Erythroblast (primary cell): ENCODE results near the gene ICAM1.

Experiments used
- DNase-seq, 2 experiments: peaks; one replicate each; lab custom pipeline; 2025; lab: John Stamatoyannopoulos, UW
- GATA1 ChIP-seq: IDR thresholded peaks from 2 replicates; pipeline ENCODE4 v1.6.1; 2011; ENCODE audit warnings: low read depth, mild to moderate bottlenecking, control low read depth, low read length, moderate library complexity
- POLR2A ChIP-seq: IDR thresholded peaks from 2 replicates; pipeline ENCODE4 v1.6.1; 2011; ENCODE audit warnings: mild to moderate bottlenecking, low read length

The ICAM1 gene

GRCh38 chr19:10306327-10306726 lies 35.4 kb downstream of the ICAM1 start:
- TF ChIP-seq POLR2A (no peak), GATA1 (no peak)
- no peak for DNase-seq

DNA sequence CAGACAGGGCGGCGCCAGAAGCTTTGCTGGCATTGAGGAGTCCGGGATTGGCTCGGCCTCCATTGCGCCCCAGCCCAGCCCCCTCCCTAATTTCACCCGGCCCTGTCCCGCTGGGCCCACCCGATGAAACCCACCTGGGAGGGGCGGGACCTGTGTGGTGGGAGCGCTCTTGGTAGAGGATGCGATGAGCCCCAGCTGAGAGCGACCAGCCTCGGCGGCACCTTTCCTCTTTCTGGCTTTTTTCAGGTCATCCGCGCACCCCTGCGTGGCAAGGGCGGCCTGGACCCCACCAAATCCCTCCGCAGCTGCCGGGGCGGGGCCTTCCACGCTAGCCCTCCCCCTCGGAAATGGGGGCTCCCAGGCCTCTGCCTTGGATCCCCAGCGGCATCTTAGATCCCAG lies 38.5 kb downstream of the ICAM1 start, which contains the start of gene ZGLP1:
ZGLP1 (minus strand) TSS at position 393 of the 400 bp plus-strand sequence.
- TF ChIP-seq POLR2A: no peak
- no peak for TF ChIP-seq GATA1

GRCh38 chr19:10315335-10316214 lies 44.7 kb downstream of the ICAM1 start, which contains the start of gene FDX2:
Gene FDX2, minus strand, starts transcription at chr19:10316015. Its CDS starts 19 bp downstream, at chr19:10315996.
- TF ChIP-seq POLR2A (peak; percentile 45), GATA1 (no peak)

More for the DNA sequence above, 38.5 kb downstream of the ICAM1 start, which contains the start of gene ZGLP1:
- DNase-seq: no peak

DNA sequence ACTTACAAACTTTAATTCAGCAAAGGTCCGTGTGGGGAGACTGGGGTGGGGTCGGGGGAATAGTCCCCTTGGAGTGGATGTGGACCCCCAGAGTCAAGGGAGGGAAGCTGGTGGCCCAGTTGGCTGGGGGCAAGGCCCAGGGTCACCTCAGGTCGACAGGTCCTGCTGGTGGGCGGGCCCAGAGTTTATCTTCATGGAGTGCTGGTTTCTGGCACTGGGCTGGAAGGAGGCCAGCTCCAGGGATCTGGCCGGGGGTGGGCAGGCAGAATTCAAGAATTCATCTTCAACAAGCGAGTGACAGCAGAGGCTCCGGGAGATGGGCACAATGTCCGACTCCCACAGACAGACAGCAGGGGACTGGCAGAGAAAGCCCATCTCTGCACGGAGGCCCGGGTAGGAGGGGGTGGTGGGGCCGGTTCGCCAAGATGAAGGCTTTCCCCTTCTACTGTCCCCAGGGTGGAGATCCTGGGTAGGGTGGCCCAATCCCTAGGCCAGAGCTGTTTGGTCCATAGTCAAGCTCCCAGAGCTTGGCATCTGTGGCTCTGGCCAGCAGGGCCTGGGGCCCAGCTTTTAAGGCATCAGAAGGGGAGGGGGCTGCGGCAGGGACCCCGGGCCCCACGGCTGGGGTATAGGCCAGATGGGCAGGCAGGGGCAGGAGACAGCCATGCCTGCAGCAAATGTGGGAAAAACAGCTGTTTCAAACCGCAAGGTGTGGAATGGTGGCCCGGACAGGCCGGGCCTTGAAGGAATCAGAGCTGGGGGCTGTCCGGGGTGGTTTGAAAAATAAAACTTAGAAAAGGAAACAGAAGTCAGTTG lies 45.5 kb downstream of the ICAM1 start:
- DNase-seq: peak; percentile 82 to 83
- TF ChIP-seq POLR2A: no peak
- no peak for TF ChIP-seq GATA1

More at GRCh38 chr19:10315335-10316214, 44.7 kb downstream of the ICAM1 start, which contains the start of gene FDX2:
- DNase-seq: peak; percentile 85 to 91

DNA sequence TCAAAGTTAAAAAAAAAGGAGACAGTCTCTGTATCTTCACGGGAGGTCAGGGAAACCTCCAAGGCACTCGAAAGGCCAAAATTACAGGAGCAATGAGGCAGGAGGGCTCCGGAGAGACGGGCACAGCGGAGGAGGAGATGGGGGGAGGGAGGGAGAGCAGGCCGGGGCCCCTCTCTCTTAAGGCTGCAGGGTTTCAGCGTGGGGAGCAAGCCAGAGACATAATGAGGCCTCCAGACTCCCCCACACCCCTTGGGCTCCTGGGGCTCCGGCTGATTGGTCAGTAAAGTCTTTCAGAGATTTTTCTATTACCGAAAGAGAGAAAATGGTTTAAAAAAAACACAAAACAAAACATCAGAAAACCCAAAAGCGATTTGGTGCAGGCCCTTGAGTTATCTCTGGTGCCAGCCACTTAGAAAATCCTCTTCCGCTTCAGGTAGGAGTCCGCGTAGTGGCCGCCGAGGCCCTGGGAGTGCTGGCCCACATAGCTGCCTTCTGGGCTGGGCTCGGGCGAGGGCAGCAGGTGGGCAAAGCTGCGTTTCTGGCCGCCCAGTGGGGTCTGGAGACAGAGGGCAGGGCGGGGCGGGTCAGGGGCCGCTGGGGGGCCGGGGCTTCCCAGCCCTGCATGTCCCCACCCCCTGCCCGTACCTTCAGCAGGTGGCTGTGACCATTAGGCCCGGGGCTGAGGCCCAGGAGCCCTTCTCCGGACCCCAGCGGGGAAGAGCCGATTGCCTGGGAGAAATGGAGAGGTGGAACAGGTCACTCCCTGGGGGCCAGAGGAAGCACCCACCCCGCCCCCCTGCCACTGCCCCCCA lies 46.3 kb downstream of the ICAM1 start:
- DNase-seq: no peak
- TF ChIP-seq GATA1 (no peak), POLR2A (no peak)

DNA sequence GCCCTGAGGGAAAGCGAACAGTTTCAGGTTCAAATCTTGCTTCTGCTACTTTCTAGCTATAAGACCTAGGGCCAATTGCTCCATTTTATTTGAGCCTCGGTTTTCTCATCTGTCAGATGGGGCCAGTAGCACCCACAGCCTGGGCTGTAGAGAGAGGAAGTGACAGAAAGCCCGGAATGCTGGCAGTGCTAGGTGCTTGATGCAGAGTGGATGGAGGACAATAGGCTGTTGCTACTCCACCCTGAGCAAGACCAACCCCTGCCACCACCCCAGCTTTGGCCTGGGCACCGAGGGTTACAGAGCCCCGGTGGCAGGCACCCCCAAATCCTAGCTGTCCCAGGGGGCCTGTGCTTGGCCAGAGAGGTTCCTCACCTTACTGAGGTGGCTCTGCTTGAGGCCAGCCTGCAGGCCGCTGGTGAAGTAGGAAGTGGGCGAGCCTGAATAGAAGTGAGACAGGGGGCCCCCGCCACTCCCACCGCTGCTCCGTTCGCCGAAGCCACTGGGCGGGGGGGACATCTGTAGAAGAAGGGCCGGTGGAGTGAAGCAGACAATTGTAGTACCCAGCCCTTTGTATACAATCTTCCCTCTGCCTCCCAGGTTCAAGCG lies 47.0 kb downstream of the ICAM1 start:
- no peak for TF ChIP-seq POLR2A
- no peak for TF ChIP-seq GATA1
- no peak for DNase-seq

DNA sequence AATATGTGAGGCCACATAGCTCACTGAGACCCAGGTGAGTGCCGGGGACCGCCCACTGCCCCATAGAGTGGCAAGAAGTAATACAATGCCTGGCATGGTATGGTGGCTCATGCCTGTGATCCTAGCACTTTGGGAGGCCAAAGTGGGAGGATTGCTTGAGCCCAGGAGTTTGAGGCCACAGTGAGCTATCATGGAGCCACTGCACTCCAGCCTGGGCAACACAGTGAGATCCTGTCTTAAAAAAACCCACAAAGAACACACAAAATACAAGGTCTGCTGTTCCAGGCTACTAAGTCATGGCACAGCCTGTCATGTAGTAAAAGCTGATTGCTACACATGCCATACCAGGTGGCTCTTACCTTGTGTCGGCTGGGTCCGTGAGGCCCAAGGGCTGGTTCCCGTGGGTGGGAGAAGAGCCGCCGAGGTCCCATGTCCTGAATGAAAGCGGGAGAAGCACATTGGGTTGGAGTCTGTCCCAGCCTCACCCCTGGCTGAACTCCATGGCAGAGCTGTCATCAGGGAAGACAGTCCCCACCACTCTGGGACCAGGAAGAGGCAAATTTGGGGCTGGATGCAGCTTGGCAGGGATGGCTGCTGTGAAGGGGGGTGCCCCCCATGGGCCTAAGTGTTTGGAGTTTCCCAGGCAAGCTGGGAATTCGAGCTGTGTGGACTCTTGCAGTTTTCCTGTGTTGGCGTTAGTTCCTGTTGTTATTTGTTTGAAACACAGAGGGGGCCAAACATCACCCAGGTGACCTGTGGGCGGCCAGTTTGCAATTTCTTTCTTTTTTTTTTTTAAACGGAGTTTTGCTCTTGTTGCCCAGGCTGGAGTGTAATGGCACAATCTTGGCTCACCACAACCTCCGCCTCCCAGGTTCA lies 48.1 kb downstream of the ICAM1 start:
- no peak for TF ChIP-seq GATA1
- no peak for TF ChIP-seq POLR2A
- DNase-seq: no peak

DNA sequence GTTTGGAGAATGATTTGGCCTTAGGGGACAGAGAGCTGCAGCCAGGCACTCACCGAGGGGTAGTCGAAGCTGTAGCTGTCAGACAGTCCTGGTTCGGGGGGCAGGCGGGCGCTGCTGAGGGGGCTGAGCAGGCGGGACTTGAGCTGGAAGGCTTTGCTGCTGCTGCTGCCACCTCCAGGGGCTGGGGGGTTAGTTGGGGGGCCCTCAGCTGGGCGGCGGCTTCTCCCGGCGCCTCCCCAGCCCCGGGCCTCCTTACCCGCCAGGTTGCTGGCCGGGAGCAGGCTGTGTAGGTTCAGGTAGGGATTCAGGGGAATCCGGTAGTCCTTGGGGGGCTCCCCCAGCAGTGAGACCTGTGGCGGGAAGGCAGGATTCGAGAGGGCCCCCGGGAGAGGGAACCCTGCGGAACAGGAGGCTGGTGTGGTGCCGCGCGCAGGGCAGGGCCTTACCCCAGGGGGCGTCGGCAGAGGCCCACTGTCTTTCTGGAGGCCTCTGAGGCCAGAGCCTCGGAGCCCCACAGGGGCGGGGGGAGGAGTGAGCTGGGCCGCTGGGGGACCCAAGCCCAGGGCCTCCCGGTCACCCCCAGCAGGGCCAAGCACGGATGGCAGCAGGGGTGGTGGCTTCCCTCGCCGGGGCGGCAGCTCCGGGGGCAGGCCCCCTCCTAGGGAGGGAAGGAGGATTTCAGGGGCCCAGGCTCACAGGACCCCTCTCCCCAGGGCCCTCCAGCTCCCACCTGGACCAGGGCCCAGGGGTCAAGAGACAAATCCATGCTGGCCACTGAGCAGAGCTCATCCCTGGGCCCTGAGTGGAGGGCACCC lies 49.9 kb downstream of the ICAM1 start:
- no peak for DNase-seq
- TF ChIP-seq GATA1 (no peak), POLR2A (no peak)

- TF ChIP-seq GATA1 (no peak), POLR2A (no peak)
- no peak for DNase-seq
These were observed 50.5 kb downstream of the ICAM1 start for GRCh38 chr19:10321417-10321797.

DNA sequence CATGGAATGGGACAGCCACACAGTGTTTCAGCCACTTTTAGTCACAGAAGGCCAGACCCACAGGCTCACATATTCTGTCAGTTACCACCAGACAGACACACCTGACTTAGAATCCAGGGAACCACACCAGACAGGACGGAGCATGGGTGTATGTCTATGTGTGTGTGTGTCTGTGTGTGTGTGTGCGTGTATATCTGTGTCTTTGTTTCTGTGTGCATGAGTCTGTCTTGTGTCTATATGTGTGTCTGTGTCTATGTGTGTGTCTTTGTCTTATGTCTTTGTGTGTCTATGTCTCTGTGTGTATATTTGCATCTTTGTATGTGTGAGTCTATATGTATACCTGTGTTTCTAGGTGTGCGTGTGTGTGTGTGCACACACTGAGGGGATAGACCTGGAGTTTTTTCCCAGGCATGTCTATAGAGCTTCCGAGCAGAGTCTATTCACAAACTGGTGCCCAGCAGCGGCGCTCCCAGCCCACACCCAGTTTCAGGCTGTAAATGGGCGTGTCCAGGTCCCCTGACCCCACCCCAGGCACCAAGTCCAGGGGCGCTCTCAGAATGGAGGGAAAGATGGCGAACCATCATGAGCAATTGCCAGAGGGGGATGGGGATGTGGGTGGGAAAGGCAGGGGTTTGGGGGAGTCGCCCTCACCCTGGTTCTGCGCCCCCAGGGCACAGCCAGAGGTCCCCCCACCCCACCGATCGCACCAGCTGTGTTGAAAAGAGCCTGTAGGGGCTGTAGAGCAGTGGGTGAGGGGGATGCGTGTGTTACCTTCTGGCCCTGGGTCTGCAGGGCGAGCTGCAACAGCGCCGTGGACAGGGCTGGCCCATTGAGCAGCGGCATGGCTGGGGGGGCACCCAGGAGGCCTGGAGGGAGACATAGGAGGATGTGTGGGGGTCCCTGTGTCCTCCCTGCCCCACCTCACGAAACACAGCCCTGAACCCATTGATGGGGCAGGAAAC lies 51.2 kb downstream of the ICAM1 start:
- TF ChIP-seq GATA1 (no peak), POLR2A (no peak)
- no peak for DNase-seq

GRCh38 chr19:10325732-10326131 lies 54.8 kb downstream of the ICAM1 start:
- TF ChIP-seq POLR2A: no peak
- TF ChIP-seq GATA1: no peak
- no peak for DNase-seq
